HepG2 (cell line): ENCODE data around the gene MTHFD2. TPM values are rescaled to one million over a fixed set of nuclear protein-coding genes. Genes with fewer than 3 reads are reported as not detected.

ENCODE experiments used
- ATAC-seq: fragments of 200-7000 bp; cut with Tn5 transposase; 3 replicates; pipeline ENCODE4 v1.9.1; 2020; ENCODE audit warnings: mild to moderate bottlenecking, moderate library complexity
- BruUV-seq: library from RNA; stranded (reverse); fragments of 400-500 nt; replicated peaks from 2 replicates; lab custom pipeline; 2021; lab: Mats Ljungman, UMichigan
- CTCF ChIA-PET: fragments of 300-600 bp; formaldehyde crosslinking; extraction: SDS; loops from one replicate; lab custom pipeline; 2021; ENCODE audit warnings: low total read pairs, inconsistent platforms, low intra/inter-chr PET ratio; lab: Yijun Ruan, JAX
- POLR2A ChIA-PET: fragments of 350-600 bp; sonication (Branson Sonifier 250); formaldehyde crosslinking; loops from one replicate; lab custom pipeline; 2020; ENCODE audit warnings: antibody characterized with exemption, inconsistent platforms; lab: Yijun Ruan, JAX
- DNase-seq: peaks from one replicate; pipeline ENCODE4 v3.0.0-alpha.2; 2015; ENCODE audit warnings: low spot score
- FAIRE-seq: peaks from 3 replicates; lab custom pipeline; 2011; peaks lifted over from hg19 to GRCh38; lab: Jason Lieb, UNC
- H2AFZ ChIP-seq: one replicate; pipeline ENCODE4 v1.6.1; 2011; ENCODE audit warnings: low read length, inconsistent platforms
- H3K27ac ChIP-seq: fragments of 300-600 bp; 3 replicates; pipeline ENCODE4 v1.8.0; 2011; ENCODE audit warnings: mixed run types, mild to moderate bottlenecking, mixed read lengths, low read length, inconsistent platforms; ENCODE audit not compliant: insufficient read depth; ENCODE audit errors: extremely low read length
- H3K27me3 ChIP-seq, 2 experiments: fragments of 200-600 bp in 1 of 2; 2 replicates in 1 of 2; 3 replicates in 1 of 2; pipeline versions ENCODE4 v1.6.0 to v1.8.0; 2011; ENCODE audit warnings: low read length in 2 of 2, mild to moderate bottlenecking in 2 of 2, moderate library complexity in 2 of 2, inconsistent platforms in 1 of 2; ENCODE audit not compliant: insufficient read depth in 2 of 2, control insufficient read depth in 1 of 2
- H3K36me3 ChIP-seq, 2 experiments: fragments of 200-600 bp in 1 of 2; replicated peaks in 1 of 2; 2 replicates in 1 of 2; 3 replicates in 1 of 2; pipeline versions ENCODE4 v1.5.1 to v1.8.0; 2011; ENCODE audit warnings: low read length in 2 of 2, inconsistent platforms in 1 of 2; ENCODE audit not compliant: insufficient read depth in 2 of 2, control insufficient read depth in 1 of 2
- H3K4me1 ChIP-seq: 2 replicates; pipeline ENCODE4 v1.5.1; 2012; ENCODE audit warnings: low read length, inconsistent platforms; ENCODE audit not compliant: insufficient read depth
- H3K4me2 ChIP-seq: 2 replicates; pipeline ENCODE4 v1.6.0; 2011; ENCODE audit warnings: low read depth, low read length, inconsistent platforms
- H3K4me3 ChIP-seq, 3 experiments: fragments of 200-600 bp in 1 of 3; sonication (generic), shearing (Covaris generic) in 1 of 3; replicated peaks in 1 of 3; 2 replicates each; pipeline ENCODE4 v1.5.1; 2011 to 2016; ENCODE audit warnings: low read length in 3 of 3, inconsistent platforms in 2 of 3, low read depth in 2 of 3, mild to moderate bottlenecking in 2 of 3, control low read depth in 1 of 3, mixed read lengths in 1 of 3; ENCODE audit not compliant: insufficient read depth in 1 of 3
- H3K79me2 ChIP-seq: one replicate; pipeline ENCODE4 v1.6.1; 2011; ENCODE audit warnings: low read length, inconsistent platforms; ENCODE audit not compliant: insufficient read depth
- H3K9ac ChIP-seq: 2 replicates; pipeline ENCODE4 v1.6.0; 2011; ENCODE audit warnings: mild to moderate bottlenecking, low read depth, low read length, inconsistent platforms; ENCODE audit not compliant: insufficient read depth
- H3K9me3 ChIP-seq: 2 replicates; pipeline ENCODE4 v1.5.1; 2012; ENCODE audit warnings: mild to moderate bottlenecking, low read length
- H4K20me1 ChIP-seq: 2 replicates; pipeline ENCODE4 v1.6.0; 2011; ENCODE audit warnings: inconsistent platforms, mild to moderate bottlenecking, low read length, moderate library complexity; ENCODE audit not compliant: insufficient read depth
- CREBL2 ChIP-seq: sonication (generic); formaldehyde crosslinking; IDR thresholded peaks from 2 replicates; pipeline ENCODE4 v1.8.1; 2023; ENCODE audit warnings: missing genetic modification reagents, mild to moderate bottlenecking, borderline replicate concordance
- GFI1 ChIP-seq: sonication (generic); formaldehyde crosslinking; IDR thresholded peaks from 2 replicates; pipeline ENCODE4 v1.5.0; 2020; ENCODE audit warnings: missing genetic modification reagents, mild to moderate bottlenecking, borderline replicate concordance
- HOXA9 ChIP-seq: sonication (generic); formaldehyde crosslinking; IDR thresholded peaks from 2 replicates; pipeline ENCODE4 v1.8.1; 2022; ENCODE audit warnings: missing genetic modification reagents, mild to moderate bottlenecking, moderate library complexity, borderline replicate concordance
- LCORL ChIP-seq, 2 experiments: fragments of 450-650 bp in 1 of 2; sonication (generic) in 1 of 2; formaldehyde crosslinking in 1 of 2; IDR thresholded peaks; 2 replicates each; pipeline versions ENCODE4 v1.5.0 to v1.6.1; 2017 to 2020; ENCODE audit warnings: antibody characterized with exemption in 1 of 2, missing genetic modification reagents in 1 of 2
- MED8 ChIP-seq: sonication (generic); formaldehyde crosslinking; IDR thresholded peaks from 2 replicates; pipeline ENCODE4 v1.8.1; 2023; ENCODE audit warnings: mild to moderate bottlenecking, missing genetic modification reagents; ENCODE audit not compliant: insufficient replicate concordance
- NR2F1 ChIP-seq, 2 experiments: fragments of 450-650 bp in 1 of 2; formaldehyde crosslinking in 1 of 2; IDR thresholded peaks; 2 replicates each; pipeline versions ENCODE4 v1.5.0 to v1.6.1; 2016 to 2020; ENCODE audit warnings: mild to moderate bottlenecking in 1 of 2, missing compliant biosample characterization in 1 of 2, missing genetic modification reagents in 1 of 2, moderate library complexity in 1 of 2
- NR2F6 ChIP-seq, 2 experiments: IDR thresholded peaks; 2 replicates each; pipeline ENCODE4 v1.6.1; 2016; ENCODE audit warnings: antibody characterized with exemption in 1 of 2, mild to moderate bottlenecking in 1 of 2
- SALL1 ChIP-seq: sonication (generic); formaldehyde crosslinking; IDR thresholded peaks from 2 replicates; pipeline ENCODE4 v1.8.0; 2022; ENCODE audit warnings: mild to moderate bottlenecking, missing genetic modification reagents
- ZNF605 ChIP-seq: sonication (generic); formaldehyde crosslinking; IDR thresholded peaks from 2 replicates; pipeline ENCODE4 v1.8.0; 2022; ENCODE audit warnings: mild to moderate bottlenecking, missing genetic modification reagents
- WGBS: methylation state at CpG from one replicate; pipeline ENCODE4 v1.1.6; 2017; ENCODE audit warnings: low lambda C conversion rate; 5-methylcytosine and 5-hydroxymethylcytosine counted together
- in situ Hi-C: cut with HindIII; loops from 2 replicates; pipeline ENCODE4 v1.10.0; 2017; ENCODE audit warnings: low pct_unique_long_range_greater_than_20kb; ENCODE audit not compliant: extremely low pct_ligation_motif_present
- intact Hi-C: fragments of 100-400 bp; cut with micrococcal nuclease; formaldehyde crosslinking; loops from one replicate; pipeline ENCODE4 v1.10.0; 2022; ENCODE audit not compliant: unreplicated experiment
- polyA plus RNA-seq, 8 experiments: library from polyadenylated mRNA; depleted of rRNA in 3 of 8; stranded (reverse) in 7 of 8; unstranded in 1 of 8; fragments of >200 nt; fragmentation: Illumina TruSeq in 4 of 8; extraction: Trizol in 4 of 8; gene quantifications; 2 replicates each; pipeline versions ENCODE4 v1.2.1 to v1.2.3, GENCODE V29; 2011 to 2016; ENCODE audit warnings: low read depth in 4 of 8, missing spikeins in 1 of 8, mixed read lengths in 1 of 8; ENCODE audit not compliant: insufficient read depth in 1 of 8
- total RNA-seq, 5 experiments: library from RNA; depleted of rRNA; stranded (reverse); fragments of >200 nt; fragmentation: Illumina TruSeq; extraction: Trizol; gene quantifications; 2 replicates each; pipeline ENCODE4 v1.2.3, GENCODE V29; 2016; ENCODE audit warnings: low read depth in 1 of 5

Gene MTHFD2
- total and polyA plus RNA-seq, 2 of the 13 experiments (the other 11 are each of a cell fraction or from before 2014, with no cell fraction given), result 188 to 269 TPM

GRCh38 chr2:74201196-74201595 is 2.8 kb downstream of the MTHFD2 start:
- H3K4me3 ChIP-seq, result peak overlapping the region in 2 of 3 experiments; percentile 17 to 72; a peak in 1 of 6 replicates
- intact Hi-C loops (no loop called here), in situ Hi-C loops (no loop called here)
- no peak overlapping the region for H3K9ac ChIP-seq
- FAIRE-seq, result no peak
- ChIA-PET CTCF (no interaction called here), POLR2A (interaction anchor here (5.6 kb wide), 1 partner anchor 23 kb away, joined by 53 read pairs; the partner anchor contains the start of gene MOB1A)
- peaks cover 67% of the 10 kb centered on the region for H3K4me1 ChIP-seq
- 0 out of 2 replicates have a peak, but pooled peaks have one; percentile 45 for TF ChIP-seq LCORL (IDR thresholded peaks at IDR 0.05)
- 0 out of 2 replicates have a peak, but pooled peaks have one; percentile 28 for TF ChIP-seq LCORL (CRISPR knock-in tag; IDR thresholded peaks at IDR 0.05)
- 0 out of 2 replicates have a peak, but pooled peaks have one; percentile 21 for TF ChIP-seq ZNF605
- no peak for TF ChIP-seq MED8 (CRISPR knock-in tag)
- no peak for TF ChIP-seq HOXA9 (CRISPR knock-in tag)
- peak; percentile 65 for TF ChIP-seq NR2F6 (IDR thresholded peaks at IDR 0.05)
- peak; percentile 55 for TF ChIP-seq NR2F6 (CRISPR knock-in tag; IDR thresholded peaks at IDR 0.05)
- TF ChIP-seq SALL1 (CRISPR knock-in tag), result peak; percentile 14; the same call in 1 of the 2 replicates
- TF ChIP-seq NR2F1 (CRISPR knock-in tag; IDR thresholded peaks at IDR 0.05), result peak in 1 of 2 experiments; percentile 58; a peak in 2 of 4 replicates
- TF ChIP-seq CREBL2 (CRISPR knock-in tag), result no peak
- TF ChIP-seq GFI1 (CRISPR knock-in tag), result peak; percentile 90
- TF ChIP-seq, all 625 proteins: peak for 6
- WGBS, result 43% methylated on average over 3 of the region's 3 CpGs
- ATAC-seq (no peak), DNase-seq (no peak)
- no TSS peak for BruUV-seq
- no peaks in the 10 kb centered on the region; a peak in 1 of 5 replicates for H3K27me3 ChIP-seq
- peaks cover 70% of the 10 kb centered on the region for H3K79me2 ChIP-seq
- no peaks in the 10 kb centered on the region for H3K9me3 ChIP-seq
- peaks cover 1 to 29% of the 10 kb centered on the region in 2 experiments; a peak in 4 of 5 replicates for H3K36me3 ChIP-seq
- H3K27ac ChIP-seq, result no peak overlapping the region
- H4K20me1 ChIP-seq, result peaks cover 62% of the 10 kb centered on the region
- H3K4me2 ChIP-seq, result peak overlapping the region; percentile 73
- H2AFZ ChIP-seq, result no peak overlapping the region
